ENCODE measurements around the gene TMEM201.

The TMEM201 gene

GRCh38 chr1:9588551-9589143 is at the start of gene TMEM201:
Gene TMEM201 (plus strand): TSS chr1:9588911. CDS start chr1:9588931, 20 bp downstream.
- peak; percentile 96 for DNase-seq (ENCODE audit: extremely low spot score)
- CTCF ChIA-PET: interaction anchor here (0.6 kb wide), 1 partner anchor 19 kb away, joined by 3 read pairs; no protein-coding TSS in a partner anchor
- TF ChIP-seq ARNT (IDR thresholded peaks at IDR 0.05): no peak
- POLR2A ChIA-PET: no interaction called here

- CTCF ChIA-PET: interaction anchor here (0.6 kb wide), 1 partner anchor 22 kb away, joined by 3 read pairs; no protein-coding TSS in a partner anchor
- POLR2A ChIA-PET: interaction anchor here (0.6 to 1.2 kb wide), 19 partner anchors 10 to 249 kb away, joined by 3 to 17 read pairs (median 4); no protein-coding TSS in a partner anchor
- TF ChIP-seq NFRKB (IDR thresholded peaks at IDR 0.05): no peak
- no peak for TF ChIP-seq CTBP1 (IDR thresholded peaks at IDR 0.05; ENCODE audit: borderline replicate concordance)
- TF ChIP-seq LEF1 (IDR thresholded peaks at IDR 0.05; ENCODE audit: borderline replicate concordance): peak; percentile 85; the same call in 1 of the 2 replicates
- no peak for TF ChIP-seq FOXA1 (IDR thresholded peaks at IDR 0.05)
- TF ChIP-seq PKNOX1 (IDR thresholded peaks at IDR 0.05): peak; percentile 90
- TF ChIP-seq ARNT (IDR thresholded peaks at IDR 0.05): peak; percentile 49; the same call in 1 of the 2 replicates
- no peak for TF ChIP-seq SP1 (IDR thresholded peaks at IDR 0.05)
- peak; percentile 97 for DNase-seq (ENCODE audit: extremely low spot score)
These were observed 49.4 kb upstream of the TMEM201 start, which contains the start of gene SLC25A33 for GRCh38 chr1:9539165-9539828. Gene SLC25A33 (plus strand): TSS chr1:9539465. CDS start chr1:9539692, 227 bp downstream.

GRCh38 chr1:9539829-9540550 is 48.7 kb upstream of the TMEM201 start:
- DNase-seq (ENCODE audit: extremely low spot score): peak; percentile 54
- ChIA-PET POLR2A (interaction anchor here (0.6 to 1.2 kb wide), 13 partner anchors 11 to 250 kb away, joined by 3 to 17 read pairs (median 4); no protein-coding TSS in a partner anchor), CTCF (no interaction called here)
- TF ChIP-seq BHLHE40 (IDR thresholded peaks at IDR 0.05; ENCODE audit: borderline replicate concordance): no peak
- TF ChIP-seq L3MBTL2 (conservative IDR thresholded peaks at IDR 0.05): peak; percentile 26; the same call in 1 of the 2 replicates
- TF ChIP-seq HDGF (IDR thresholded peaks at IDR 0.05; ENCODE audit: borderline replicate concordance): no peak
- peak; percentile 29; the same call in 1 of the 2 replicates for TF ChIP-seq FOXM1 (IDR thresholded peaks at IDR 0.05; ENCODE audit: borderline replicate concordance)
- no peak for TF ChIP-seq SP1 (IDR thresholded peaks at IDR 0.05)

- no peak for TF ChIP-seq PKNOX1 (IDR thresholded peaks at IDR 0.05)
- no peak for TF ChIP-seq CTBP1 (IDR thresholded peaks at IDR 0.05; ENCODE audit: borderline replicate concordance)
- TF ChIP-seq BHLHE40 (IDR thresholded peaks at IDR 0.05; ENCODE audit: borderline replicate concordance): no peak
- no peak for TF ChIP-seq FOXK2 (IDR thresholded peaks at IDR 0.05)
- TF ChIP-seq LEF1 (IDR thresholded peaks at IDR 0.05; ENCODE audit: borderline replicate concordance): no peak
- TF ChIP-seq NFRKB (IDR thresholded peaks at IDR 0.05): no peak
- no peak for TF ChIP-seq L3MBTL2 (conservative IDR thresholded peaks at IDR 0.05)
- no peak for TF ChIP-seq SUZ12 (IDR thresholded peaks at IDR 0.05)
- DNase-seq (ENCODE audit: extremely low spot score): no peak
- CTCF ChIA-PET: interaction anchor here (0.8 kb wide), 1 partner anchor 15 kb away, joined by 3 read pairs; no protein-coding TSS in a partner anchor
- POLR2A ChIA-PET: interaction anchor here (0.6 kb wide), 1 partner anchor 9 kb away, joined by 3 read pairs; no protein-coding TSS in a partner anchor
These were observed 46.3 kb upstream of the TMEM201 start for GRCh38 chr1:9542430-9542829.

GRCh38 chr1:9544926-9545325 is 43.8 kb upstream of the TMEM201 start:
- CTCF ChIA-PET: no interaction called here
- no peak for DNase-seq (ENCODE audit: extremely low spot score)
- no peak for TF ChIP-seq NFRKB (IDR thresholded peaks at IDR 0.05)
- no peak for TF ChIP-seq SUZ12 (IDR thresholded peaks at IDR 0.05)
- TF ChIP-seq TARDBP (IDR thresholded peaks at IDR 0.05): no peak
- no peak for TF ChIP-seq FOXM1 (IDR thresholded peaks at IDR 0.05; ENCODE audit: borderline replicate concordance)
- no peak for TF ChIP-seq PKNOX1 (IDR thresholded peaks at IDR 0.05)
- no peak for TF ChIP-seq FOXK2 (IDR thresholded peaks at IDR 0.05)
- no peak for TF ChIP-seq L3MBTL2 (conservative IDR thresholded peaks at IDR 0.05)
- TF ChIP-seq ELF4 (IDR thresholded peaks at IDR 0.05): no peak
- no peak for TF ChIP-seq FOXA1 (IDR thresholded peaks at IDR 0.05)
- no peak for TF ChIP-seq LEF1 (IDR thresholded peaks at IDR 0.05; ENCODE audit: borderline replicate concordance)
- no peak for TF ChIP-seq HDGF (IDR thresholded peaks at IDR 0.05; ENCODE audit: borderline replicate concordance)
- TF ChIP-seq SP1 (IDR thresholded peaks at IDR 0.05): no peak
- TF ChIP-seq ZNF384 (IDR thresholded peaks at IDR 0.05): no peak
- TF ChIP-seq BHLHE40 (IDR thresholded peaks at IDR 0.05; ENCODE audit: borderline replicate concordance): no peak
- no peak for TF ChIP-seq ARNT (IDR thresholded peaks at IDR 0.05)
- no peak for TF ChIP-seq CTBP1 (IDR thresholded peaks at IDR 0.05; ENCODE audit: borderline replicate concordance)
- POLR2A ChIA-PET: no interaction called here
